Erythroblast (primary cell): ENCODE results near the gene PTPRD.

Source experiments
- GATA1 ChIP-seq: IDR thresholded peaks from 2 replicates; pipeline ENCODE4 v1.6.1; 2011; ENCODE audit warnings: low read depth, mild to moderate bottlenecking, control low read depth, low read length, moderate library complexity
- POLR2A ChIP-seq: IDR thresholded peaks from 2 replicates; pipeline ENCODE4 v1.6.1; 2011; ENCODE audit warnings: mild to moderate bottlenecking, low read length

GRCh38 chr9:8782237-8782636, 1830.6 kb downstream of the PTPRD start:
- TF ChIP-seq POLR2A (no peak), GATA1 (no peak)
